ENCODE measurements around the gene NABP2.

The NABP2 gene

DNA sequence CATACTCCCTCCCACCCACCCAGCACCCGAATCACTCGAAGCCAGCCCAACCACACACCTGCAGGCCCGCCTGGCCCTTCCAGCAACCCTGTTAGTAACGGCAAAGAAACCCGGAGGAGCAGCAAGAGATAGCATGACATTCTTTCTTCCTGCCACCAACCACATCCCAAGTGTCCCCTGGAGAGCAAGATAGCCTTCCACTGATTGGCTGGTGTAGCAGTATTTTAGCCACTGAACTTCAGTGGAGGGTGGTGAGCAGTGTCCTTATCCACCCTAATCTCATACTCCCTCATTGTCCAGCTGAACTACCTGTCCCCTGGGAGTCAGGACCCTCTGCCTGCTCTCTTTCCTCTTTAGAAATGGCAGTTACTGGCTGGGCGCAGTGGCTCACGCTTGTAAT is 4.9 kb downstream of the NABP2 start:
- H3K36me3 ChIP-seq (ENCODE audit: control insufficient read depth, insufficient read depth, low read length): no peaks in the 10 kb centered on the region
- H3K9me3 ChIP-seq (ENCODE audit: control insufficient read depth, low read length): no peaks in the 10 kb centered on the region
- H3K27ac ChIP-seq (ENCODE audit: insufficient read depth, low read depth, low read length, poor library complexity, severe bottlenecking): no peak overlapping the region
- WGBS, 2 experiments: 94 to 96% methylated on average over 7 of the region's 7 CpGs
- H3K27me3 ChIP-seq (ENCODE audit: control insufficient read depth, insufficient read depth, low read length, poor library complexity, severe bottlenecking): no peaks in the 10 kb centered on the region
- H3K4me3 ChIP-seq (ENCODE audit: insufficient read depth, low read depth, low read length): no peak overlapping the region
- H3K4me1 ChIP-seq (ENCODE audit: control insufficient read depth, insufficient read depth, low read length): no peaks in the 10 kb centered on the region

- 84 to 86% methylated on average over 4 of the region's 4 CpGs for WGBS, 2 experiments
- H3K27me3 ChIP-seq (ENCODE audit: control insufficient read depth, insufficient read depth, low read length, poor library complexity, severe bottlenecking): no peaks in the 10 kb centered on the region
- no peaks in the 10 kb centered on the region for H3K4me1 ChIP-seq (ENCODE audit: control insufficient read depth, insufficient read depth, low read length)
- no peak within 1 kb of the TSS for H3K4me3 ChIP-seq (ENCODE audit: insufficient read depth, low read depth, low read length)
- no peaks in the 10 kb centered on the region for H3K36me3 ChIP-seq (ENCODE audit: control insufficient read depth, insufficient read depth, low read length)
- no peaks in the 10 kb centered on the region for H3K9me3 ChIP-seq (ENCODE audit: control insufficient read depth, low read length)
- H3K27ac ChIP-seq (ENCODE audit: insufficient read depth, low read depth, low read length, poor library complexity, severe bottlenecking): no peak within 1 kb of the TSS
Measured at GRCh38 chr12:56229916-56230431, 5.8 kb downstream of the NABP2 start, which contains the start of gene SLC39A5. Gene SLC39A5, plus strand, starts transcription at chr12:56230051. Its CDS starts 1,224 bp downstream, at chr12:56231275.

GRCh38 chr12:56230432-56231183 is 6.5 kb downstream of the NABP2 start:
- Histone ChIP-seq H3K9me3 (ENCODE audit: control insufficient read depth, low read length) (no peaks in the 10 kb centered on the region), H3K36me3 (ENCODE audit: control insufficient read depth, insufficient read depth, low read length) (no peaks in the 10 kb centered on the region), H3K27ac (ENCODE audit: insufficient read depth, low read depth, low read length, poor library complexity, severe bottlenecking) (no peak overlapping the region), H3K27me3 (ENCODE audit: control insufficient read depth, insufficient read depth, low read length, poor library complexity, severe bottlenecking) (no peaks in the 10 kb centered on the region), H3K4me1 (ENCODE audit: control insufficient read depth, insufficient read depth, low read length) (no peaks in the 10 kb centered on the region), H3K4me3 (ENCODE audit: insufficient read depth, low read depth, low read length) (no peak overlapping the region)
- WGBS, 2 experiments: 71 to 76% methylated on average over 8 of the region's 8 CpGs

- H3K4me1 ChIP-seq (ENCODE audit: control insufficient read depth, insufficient read depth, low read length): no peaks in the 10 kb centered on the region
- WGBS, 2 experiments: 92 to 93% methylated on average over 11 of the region's 11 CpGs
- no peak overlapping the region for H3K4me3 ChIP-seq (ENCODE audit: insufficient read depth, low read depth, low read length)
- H3K36me3 ChIP-seq (ENCODE audit: control insufficient read depth, insufficient read depth, low read length): no peaks in the 10 kb centered on the region
- H3K9me3 ChIP-seq (ENCODE audit: control insufficient read depth, low read length): no peaks in the 10 kb centered on the region
- no peak overlapping the region for H3K27ac ChIP-seq (ENCODE audit: insufficient read depth, low read depth, low read length, poor library complexity, severe bottlenecking)
- H3K27me3 ChIP-seq (ENCODE audit: control insufficient read depth, insufficient read depth, low read length, poor library complexity, severe bottlenecking): no peaks in the 10 kb centered on the region
Measured at GRCh38 chr12:56231184-56231582, 7.0 kb downstream of the NABP2 start.

- Histone ChIP-seq H3K9me3 (ENCODE audit: control insufficient read depth, low read length) (no peaks in the 10 kb centered on the region), H3K27ac (ENCODE audit: insufficient read depth, low read depth, low read length, poor library complexity, severe bottlenecking) (no peak overlapping the region), H3K27me3 (ENCODE audit: control insufficient read depth, insufficient read depth, low read length, poor library complexity, severe bottlenecking) (no peaks in the 10 kb centered on the region), H3K4me3 (ENCODE audit: insufficient read depth, low read depth, low read length) (no peak overlapping the region), H3K36me3 (ENCODE audit: control insufficient read depth, insufficient read depth, low read length) (no peaks in the 10 kb centered on the region), H3K4me1 (ENCODE audit: control insufficient read depth, insufficient read depth, low read length) (no peaks in the 10 kb centered on the region)
- WGBS, 2 experiments: 91 to 92% methylated on average over 16 of the region's 16 CpGs
Measured at GRCh38 chr12:56234746-56235436, 10.7 kb downstream of the NABP2 start.

GRCh38 chr12:56236091-56236490 is 11.9 kb downstream of the NABP2 start:
- no peak overlapping the region for H3K4me3 ChIP-seq (ENCODE audit: insufficient read depth, low read depth, low read length)
- H3K27me3 ChIP-seq (ENCODE audit: control insufficient read depth, insufficient read depth, low read length, poor library complexity, severe bottlenecking): no peaks in the 10 kb centered on the region
- WGBS, 2 experiments: 96% methylated on average over 6 of the region's 6 CpGs
- H3K4me1 ChIP-seq (ENCODE audit: control insufficient read depth, insufficient read depth, low read length): no peaks in the 10 kb centered on the region
- H3K36me3 ChIP-seq (ENCODE audit: control insufficient read depth, insufficient read depth, low read length): no peaks in the 10 kb centered on the region
- H3K27ac ChIP-seq (ENCODE audit: insufficient read depth, low read depth, low read length, poor library complexity, severe bottlenecking): no peak overlapping the region
- no peaks in the 10 kb centered on the region for H3K9me3 ChIP-seq (ENCODE audit: control insufficient read depth, low read length)

DNA sequence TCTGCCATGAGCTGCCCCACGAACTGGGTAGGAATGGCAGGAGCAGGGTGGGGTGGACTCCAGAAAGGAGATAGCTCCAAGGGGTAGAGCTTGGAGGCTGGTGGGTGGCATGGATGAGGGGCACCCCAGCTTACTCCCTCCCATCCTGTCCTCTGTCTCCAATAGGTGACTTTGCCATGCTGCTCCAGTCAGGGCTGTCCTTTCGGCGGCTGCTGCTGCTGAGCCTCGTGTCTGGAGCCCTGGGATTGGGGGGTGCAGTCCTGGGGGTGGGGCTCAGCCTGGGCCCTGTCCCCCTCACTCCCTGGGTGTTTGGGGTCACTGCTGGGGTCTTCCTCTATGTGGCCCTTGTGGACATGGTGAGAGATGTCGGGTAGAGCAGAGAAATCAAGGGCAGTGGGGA is 12.8 kb downstream of the NABP2 start:
- H3K4me1 ChIP-seq (ENCODE audit: control insufficient read depth, insufficient read depth, low read length): no peaks in the 10 kb centered on the region
- WGBS, 2 experiments: 94 to 97% methylated on average over 5 of the region's 5 CpGs
- H3K4me3 ChIP-seq (ENCODE audit: insufficient read depth, low read depth, low read length): no peak overlapping the region
- no peaks in the 10 kb centered on the region for H3K9me3 ChIP-seq (ENCODE audit: control insufficient read depth, low read length)
- no peak overlapping the region for H3K27ac ChIP-seq (ENCODE audit: insufficient read depth, low read depth, low read length, poor library complexity, severe bottlenecking)
- H3K27me3 ChIP-seq (ENCODE audit: control insufficient read depth, insufficient read depth, low read length, poor library complexity, severe bottlenecking): no peaks in the 10 kb centered on the region
- peaks cover 6% of the 10 kb centered on the region for H3K36me3 ChIP-seq (ENCODE audit: control insufficient read depth, insufficient read depth, low read length)

GRCh38 chr12:56237552-56237951 is 13.4 kb downstream of the NABP2 start:
- Histone ChIP-seq H3K36me3 (ENCODE audit: control insufficient read depth, insufficient read depth, low read length) (peaks cover 12% of the 10 kb centered on the region), H3K4me3 (ENCODE audit: insufficient read depth, low read depth, low read length) (no peak overlapping the region), H3K27ac (ENCODE audit: insufficient read depth, low read depth, low read length, poor library complexity, severe bottlenecking) (no peak overlapping the region), H3K27me3 (ENCODE audit: control insufficient read depth, insufficient read depth, low read length, poor library complexity, severe bottlenecking) (no peaks in the 10 kb centered on the region), H3K4me1 (ENCODE audit: control insufficient read depth, insufficient read depth, low read length) (no peaks in the 10 kb centered on the region), H3K9me3 (ENCODE audit: control insufficient read depth, low read length) (no peaks in the 10 kb centered on the region)
- 83 to 85% methylated on average over 11 of the region's 11 CpGs for WGBS, 2 experiments

DNA sequence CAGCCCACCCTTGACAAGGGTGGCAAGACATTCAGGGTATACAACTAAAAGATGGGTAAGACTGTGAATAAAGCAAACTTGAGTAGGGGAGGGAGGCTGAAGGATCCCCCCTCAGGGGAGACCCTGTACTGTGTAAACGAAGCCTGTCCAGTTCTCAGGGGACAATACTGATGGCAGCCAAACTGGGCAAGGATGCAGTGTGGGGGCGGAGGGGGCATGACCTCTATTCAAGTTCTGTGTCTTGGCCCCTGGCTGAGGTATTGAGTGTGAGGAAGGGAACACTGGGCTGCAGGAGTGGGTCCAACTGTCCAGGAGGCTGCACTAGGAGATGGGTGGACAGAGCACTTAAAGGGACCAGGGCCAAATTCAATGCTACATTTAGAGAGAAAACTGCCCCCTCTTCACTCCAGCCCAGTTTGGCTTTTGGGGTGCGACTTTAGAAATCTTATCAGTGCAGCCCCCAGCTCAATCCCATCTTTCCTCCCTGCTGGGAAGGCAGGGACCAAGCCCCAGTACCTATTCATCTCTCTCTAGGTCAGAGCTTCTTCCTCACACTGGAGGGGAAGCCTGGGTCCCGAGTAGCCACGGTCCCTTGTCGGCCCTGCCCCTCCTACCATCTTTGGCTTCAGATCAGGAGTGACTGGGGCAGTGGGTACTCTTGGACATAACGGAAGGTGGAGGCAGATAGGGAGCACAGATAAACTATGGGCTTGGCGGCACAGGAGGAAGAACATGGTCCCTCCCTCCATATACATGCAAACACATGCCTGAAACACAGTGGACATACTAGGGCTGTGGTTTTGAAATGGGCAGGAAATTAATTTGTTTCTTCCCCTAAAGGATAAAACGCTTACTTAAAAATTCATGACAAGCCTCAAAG is 17.5 kb downstream of the NABP2 start:
- peaks cover 47% of the 10 kb centered on the region for H3K36me3 ChIP-seq (ENCODE audit: control insufficient read depth, insufficient read depth, low read length)
- no peaks in the 10 kb centered on the region for H3K27me3 ChIP-seq (ENCODE audit: control insufficient read depth, insufficient read depth, low read length, poor library complexity, severe bottlenecking)
- WGBS, 2 experiments: 92 to 95% methylated on average over 8 to 9 of the region's 9 CpGs
- no peak overlapping the region for H3K4me3 ChIP-seq (ENCODE audit: insufficient read depth, low read depth, low read length)
- no peaks in the 10 kb centered on the region for H3K9me3 ChIP-seq (ENCODE audit: control insufficient read depth, low read length)
- H3K27ac ChIP-seq (ENCODE audit: insufficient read depth, low read depth, low read length, poor library complexity, severe bottlenecking): no peak overlapping the region
- no peaks in the 10 kb centered on the region for H3K4me1 ChIP-seq (ENCODE audit: control insufficient read depth, insufficient read depth, low read length)

GRCh38 chr12:56242986-56243385 is 18.8 kb downstream of the NABP2 start:
- 97% methylated on average over 12 of the region's 13 CpGs for WGBS, 2 experiments
- H3K36me3 ChIP-seq (ENCODE audit: control insufficient read depth, insufficient read depth, low read length): peaks cover 58% of the 10 kb centered on the region
- no peaks in the 10 kb centered on the region for H3K9me3 ChIP-seq (ENCODE audit: control insufficient read depth, low read length)
- H3K4me1 ChIP-seq (ENCODE audit: control insufficient read depth, insufficient read depth, low read length): no peaks in the 10 kb centered on the region
- no peaks in the 10 kb centered on the region for H3K27me3 ChIP-seq (ENCODE audit: control insufficient read depth, insufficient read depth, low read length, poor library complexity, severe bottlenecking)
- H3K27ac ChIP-seq (ENCODE audit: insufficient read depth, low read depth, low read length, poor library complexity, severe bottlenecking): no peak overlapping the region
- H3K4me3 ChIP-seq (ENCODE audit: insufficient read depth, low read depth, low read length): no peak overlapping the region
